Brain microvascular endothelial cell (primary cell): ENCODE results near the gene FEV.

Experiments
- DNase-seq: peaks from one replicate; pipeline ENCODE4 v3.0.0-alpha.2; 2020
- H3K27ac ChIP-seq: fragments of 250-450 bp; sonication (Bioruptor Pico); 2 replicates; pipeline ENCODE4 v1.5.1; 2020; ENCODE audit warnings: mild to moderate bottlenecking, moderate library complexity
- H3K27me3 ChIP-seq: fragments of 250-450 bp; sonication (Bioruptor Pico); replicated peaks from 2 replicates; pipeline ENCODE4 v1.5.1; 2020; ENCODE audit warnings: mild to moderate bottlenecking
- H3K36me3 ChIP-seq: fragments of 250-450 bp; sonication (Bioruptor Pico); replicated peaks from 2 replicates; pipeline ENCODE4 v1.5.1; 2020; ENCODE audit warnings: mild to moderate bottlenecking
- H3K4me3 ChIP-seq: 2 replicates; pipeline ENCODE4 v1.5.1; 2011; ENCODE audit warnings: low read depth, mild to moderate bottlenecking, control low read depth, low read length, moderate library complexity
- in situ Hi-C: cut with HindIII; loops from 2 replicates; pipeline ENCODE4 v1.10.0; 2017; ENCODE audit warnings: low sequenced_read_pairs, low pct_ligation_motif_present
- TF ChIP-seq, protein P1 (sequence below): IDR thresholded peaks from 2 replicates; pipeline ENCODE4 v1.5.1; 2011; ENCODE audit warnings: low read depth, mild to moderate bottlenecking, moderate library complexity, low read length, control low read depth, inconsistent platforms; ENCODE audit errors: missing control alignments

FEV gene

DNA sequence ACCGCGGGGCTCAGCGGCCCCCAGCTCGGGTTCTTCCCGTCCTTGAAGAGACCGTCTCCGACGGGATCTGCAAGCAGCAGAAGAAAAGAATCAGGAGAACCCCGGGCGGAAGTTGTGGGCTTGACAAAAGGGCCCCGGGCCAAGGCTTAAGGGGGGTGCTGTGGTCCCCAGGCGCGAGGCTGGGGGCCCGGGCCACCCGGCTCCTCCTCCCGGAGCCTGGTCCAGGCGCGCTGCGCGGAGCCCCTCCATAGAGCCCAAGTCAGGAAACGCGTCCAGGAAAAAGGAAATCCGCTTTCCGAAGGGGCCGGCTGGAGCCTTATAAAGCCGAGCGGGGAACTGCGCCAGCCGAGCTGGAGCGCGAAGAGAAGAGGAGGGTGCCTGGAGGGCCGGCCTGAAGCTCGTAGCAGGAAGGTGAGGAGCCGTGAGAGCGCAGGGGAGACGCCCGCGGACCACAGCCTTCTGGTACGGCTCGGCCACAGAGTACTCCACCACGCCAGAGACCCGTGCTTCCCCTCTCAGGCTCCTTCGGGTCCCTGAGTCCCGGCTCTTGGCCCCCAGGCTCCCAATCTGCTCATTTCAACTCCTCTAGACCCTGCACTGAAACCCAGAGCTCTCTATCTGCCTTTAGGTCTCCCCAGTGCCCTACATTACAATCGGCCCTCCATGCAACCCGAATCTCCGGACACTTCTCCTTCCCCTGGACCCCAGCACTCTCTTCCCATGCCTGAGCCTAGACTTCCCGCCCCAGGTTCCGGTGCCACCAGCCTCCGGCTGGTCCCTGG is 554 bp downstream of the FEV start:
- peaks cover 79% of the 10 kb centered on the region for H3K27me3 ChIP-seq
- TF ChIP-seq, protein P1, sequence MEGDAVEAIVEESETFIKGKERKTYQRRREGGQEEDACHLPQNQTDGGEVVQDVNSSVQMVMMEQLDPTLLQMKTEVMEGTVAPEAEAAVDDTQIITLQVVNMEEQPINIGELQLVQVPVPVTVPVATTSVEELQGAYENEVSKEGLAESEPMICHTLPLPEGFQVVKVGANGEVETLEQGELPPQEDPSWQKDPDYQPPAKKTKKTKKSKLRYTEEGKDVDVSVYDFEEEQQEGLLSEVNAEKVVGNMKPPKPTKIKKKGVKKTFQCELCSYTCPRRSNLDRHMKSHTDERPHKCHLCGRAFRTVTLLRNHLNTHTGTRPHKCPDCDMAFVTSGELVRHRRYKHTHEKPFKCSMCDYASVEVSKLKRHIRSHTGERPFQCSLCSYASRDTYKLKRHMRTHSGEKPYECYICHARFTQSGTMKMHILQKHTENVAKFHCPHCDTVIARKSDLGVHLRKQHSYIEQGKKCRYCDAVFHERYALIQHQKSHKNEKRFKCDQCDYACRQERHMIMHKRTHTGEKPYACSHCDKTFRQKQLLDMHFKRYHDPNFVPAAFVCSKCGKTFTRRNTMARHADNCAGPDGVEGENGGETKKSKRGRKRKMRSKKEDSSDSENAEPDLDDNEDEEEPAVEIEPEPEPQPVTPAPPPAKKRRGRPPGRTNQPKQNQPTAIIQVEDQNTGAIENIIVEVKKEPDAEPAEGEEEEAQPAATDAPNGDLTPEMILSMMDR, result no peak
- H3K27ac ChIP-seq, result no peak overlapping the region
- no peaks in the 10 kb centered on the region for H3K36me3 ChIP-seq
- no peak for DNase-seq
- in situ Hi-C loops, result no loop called here
- H3K4me3 ChIP-seq, result no peak overlapping the region

DNA sequence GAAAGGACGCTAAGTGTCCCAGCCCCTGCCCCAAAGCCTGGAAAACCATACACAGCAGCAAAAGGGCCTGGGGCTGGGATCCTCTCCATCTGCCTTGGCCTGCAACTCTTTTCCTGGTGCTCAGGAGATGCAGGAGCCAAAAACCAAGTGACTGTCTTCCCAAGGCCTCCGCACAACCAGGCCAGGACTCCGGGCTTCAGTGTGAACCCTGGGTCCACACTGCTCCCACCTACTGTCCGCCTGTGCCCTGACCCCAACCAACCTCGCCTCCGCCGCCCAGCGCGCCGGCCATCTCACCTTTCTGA is 1.1 kb downstream of the FEV start:
- Histone ChIP-seq H3K4me3 (no peak overlapping the region), H3K27me3 (peaks cover 74% of the 10 kb centered on the region), H3K36me3 (no peaks in the 10 kb centered on the region), H3K27ac (no peak overlapping the region)
- TF ChIP-seq, protein P1, result no peak
- no peak for DNase-seq
- in situ Hi-C loops, result no loop called here

DNA sequence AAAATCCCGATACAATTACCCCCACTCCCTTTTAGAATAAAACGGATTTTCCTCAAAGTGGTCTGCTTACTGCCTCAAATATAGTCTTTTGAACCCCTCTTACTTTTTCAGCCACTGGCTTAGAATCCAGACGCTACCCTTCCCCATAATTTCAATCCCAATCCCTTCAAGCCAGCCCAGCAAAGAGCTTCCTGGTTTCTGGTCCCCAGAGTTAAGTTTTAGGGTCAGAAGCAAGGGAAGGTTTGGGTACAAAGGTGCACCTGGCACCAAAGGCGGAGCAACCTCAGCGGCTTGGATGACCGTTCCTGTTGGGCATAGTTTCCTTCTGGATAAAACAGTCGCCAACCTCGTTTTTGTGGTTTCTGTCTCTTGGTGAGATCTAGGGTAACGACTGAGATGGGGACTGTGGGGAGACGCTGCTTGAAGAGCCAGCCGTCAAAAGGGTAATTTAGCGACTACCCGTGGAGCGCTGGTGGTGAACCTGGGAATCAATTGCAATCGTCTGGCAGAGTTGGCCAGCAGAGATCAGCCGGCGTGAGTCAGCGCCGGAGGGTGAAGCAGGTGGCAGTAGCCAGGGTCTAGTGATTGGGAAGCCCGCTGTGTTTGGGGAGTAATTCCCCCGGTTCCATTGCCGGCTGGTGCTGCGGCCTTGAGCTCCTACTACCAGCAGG is 1.6 kb downstream of the FEV start:
- TF ChIP-seq, protein P1, result no peak
- Histone ChIP-seq H3K27ac (no peak overlapping the region), H3K4me3 (no peak overlapping the region), H3K27me3 (peaks cover 71% of the 10 kb centered on the region), H3K36me3 (no peaks in the 10 kb centered on the region)
- DNase-seq, result no peak
- in situ Hi-C loops, result no loop called here

DNA sequence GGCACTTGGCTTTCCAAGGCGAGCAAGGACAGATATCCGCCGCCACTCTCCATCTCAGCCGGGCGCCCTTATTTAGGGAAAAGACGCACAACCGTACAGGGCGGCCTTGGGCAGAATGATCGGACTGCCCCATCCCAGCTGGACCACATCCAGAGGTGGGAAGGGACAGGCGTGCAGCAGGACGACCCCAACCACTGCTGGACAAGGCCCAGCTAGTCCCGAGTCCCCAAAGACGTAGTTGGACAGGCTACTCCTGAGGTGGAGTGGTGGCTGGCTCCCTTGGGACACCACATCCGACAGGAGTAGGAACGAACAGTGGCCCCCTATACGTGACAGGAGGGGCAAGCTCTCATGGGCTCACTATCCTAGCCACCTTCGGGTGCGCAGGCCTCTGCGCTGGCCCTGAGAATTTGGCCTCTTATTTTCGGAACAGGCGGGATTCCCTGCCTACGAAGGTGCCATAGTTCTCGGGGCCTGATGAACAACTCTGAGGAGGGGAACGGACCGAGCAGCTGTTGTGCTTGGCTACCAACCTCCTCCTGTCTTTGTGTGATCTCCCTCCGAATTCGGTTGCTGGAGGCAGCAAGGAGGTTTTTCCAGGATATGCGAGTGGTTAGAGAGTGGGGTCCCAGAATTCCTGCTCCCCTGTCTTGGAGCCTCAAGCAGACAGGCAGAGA is 2.3 kb downstream of the FEV start:
- peaks cover 71% of the 10 kb centered on the region for H3K27me3 ChIP-seq
- no peak overlapping the region for H3K4me3 ChIP-seq
- in situ Hi-C loops, result no loop called here

DNA sequence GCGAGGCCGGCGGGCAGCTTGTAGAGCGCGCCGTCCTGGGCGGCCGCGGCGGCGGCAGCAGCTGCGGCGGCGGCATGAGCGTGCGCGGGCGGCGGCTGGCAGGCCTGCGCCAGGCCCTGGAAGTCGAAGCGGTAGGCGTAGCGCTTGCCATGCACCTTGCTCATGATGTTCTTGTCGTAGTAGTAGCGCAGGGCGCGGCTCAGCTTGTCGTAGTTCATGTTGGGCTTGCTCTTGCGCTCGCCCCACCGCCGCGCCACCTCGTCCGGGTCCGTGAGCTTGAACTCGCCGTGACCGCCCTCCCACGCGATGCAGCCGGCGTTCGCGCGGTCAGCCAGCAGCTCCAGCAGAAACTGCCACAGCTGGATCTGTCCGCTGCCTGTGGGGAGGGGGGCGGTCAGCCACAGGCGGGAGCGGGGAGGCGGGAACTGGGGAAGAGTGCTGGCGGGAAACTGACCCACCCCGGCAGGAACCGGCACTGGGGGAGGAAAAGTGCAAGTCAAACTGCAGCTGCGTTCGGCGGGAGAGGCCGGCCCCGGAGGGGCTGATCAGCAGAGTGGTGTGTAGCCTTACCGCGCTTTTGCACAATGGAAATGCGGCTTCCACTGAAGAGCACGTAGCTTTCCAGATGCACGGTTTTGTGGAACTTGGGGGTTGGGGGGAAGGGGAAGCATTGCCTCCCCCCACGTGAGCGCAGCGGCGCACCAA is 3.0 kb downstream of the FEV start:
- Histone ChIP-seq H3K27ac (no peak overlapping the region), H3K27me3 (peaks cover 65% of the 10 kb centered on the region), H3K36me3 (no peaks in the 10 kb centered on the region), H3K4me3 (no peak overlapping the region)
- TF ChIP-seq, protein P1, result no peak
- DNase-seq, result no peak
- in situ Hi-C loops, result no loop called here

More for the DNA sequence above, 2.3 kb downstream of the FEV start:
- Histone ChIP-seq H3K36me3 (no peaks in the 10 kb centered on the region), H3K27ac (no peak overlapping the region)
- TF ChIP-seq, protein P1, result no peak
- DNase-seq, result no peak
